Measurements from ENCODE around the gene CLCNKB. TPM values are rescaled to one million over a fixed set of nuclear protein-coding genes. Genes with fewer than 3 reads are reported as not detected.

The CLCNKB gene
- total and polyA plus RNA-seq, 2 experiments from 2014 or later: 1.3 to 1.9 TPM

DNA sequence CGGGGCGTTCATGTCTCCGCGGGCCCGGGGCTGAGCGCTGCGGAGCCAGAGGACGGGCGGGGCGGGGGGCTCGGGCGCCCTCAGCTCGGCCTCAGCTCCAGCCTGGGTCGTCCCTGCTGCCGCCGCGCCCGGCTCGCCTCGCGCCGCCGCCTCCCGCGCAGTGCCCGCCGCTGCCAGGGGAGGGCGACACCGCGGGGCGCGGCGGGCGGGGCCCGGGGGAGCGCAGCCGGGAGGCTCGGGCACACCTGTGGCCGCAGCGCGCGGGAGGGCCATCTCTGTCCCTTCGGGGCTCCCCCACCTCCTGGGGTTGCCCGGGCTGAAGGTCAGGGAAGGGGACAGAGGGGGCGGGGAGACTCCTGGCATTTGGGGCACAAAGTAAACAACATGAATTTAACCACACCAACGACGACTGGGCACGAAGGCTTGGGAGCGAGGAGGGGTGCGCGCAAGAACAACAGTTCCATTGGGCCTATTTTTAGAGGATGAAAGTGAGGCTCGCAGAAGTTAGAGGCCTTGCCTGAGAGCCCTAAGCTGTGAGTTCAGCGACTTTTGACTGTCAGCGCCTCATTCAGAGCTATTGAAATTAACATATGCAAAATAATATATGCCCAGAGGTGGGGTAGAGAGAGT, 30.0 kb downstream of the CLCNKB start, which contains the start of gene FAM131C:
Gene FAM131C, minus strand, starts transcription at position 162 of the 630 bp plus-strand sequence. CDS start 209 bp downstream, outside the sequence.
- Mint-ChIP-seq H3K4me1 (peaks cover 9% of the 10 kb centered on the region), H3K36me3 (ENCODE audit: low read depth) (no peaks in the 10 kb centered on the region), H3K27me3 (ENCODE audit: insufficient read depth, low read depth, poor library complexity) (peaks cover 36% of the 10 kb centered on the region), H3K4me3 (peak within 1 kb of the TSS; percentile 78), H3K9me3 (no peaks in the 10 kb centered on the region; the same call in 2 of the 3 replicates), H3K27ac (no peak within 1 kb of the TSS)
- ATAC-seq (peak; percentile 71), DNase-seq (ENCODE audit: low spot score) (peak; percentile 65)
- Histone ChIP-seq H3K27me3 (ENCODE audit: insufficient read depth) (peaks cover 45% of the 10 kb centered on the region), H3K4me2 (peak within 1 kb of the TSS; percentile 88), H3K79me2 (replicated peaks; ENCODE audit: insufficient read depth) (no peaks in the 10 kb centered on the region), H3K9me2 (ENCODE audit: insufficient read depth) (no peaks in the 10 kb centered on the region), H3K4me3 (peak within 1 kb of the TSS; percentile 59), H2AFZ (peak within 1 kb of the TSS; percentile 95), H3K36me3 (ENCODE audit: insufficient read depth) (no peaks in the 10 kb centered on the region), H4K20me1 (replicated peaks; ENCODE audit: insufficient read depth) (0 out of 2 replicates have a peak, but pooled peaks cover 3% of the 10 kb centered on the region), H3K27ac (ENCODE audit: low read depth) (no peak within 1 kb of the TSS), H3K4me1 (ENCODE audit: insufficient read depth) (peaks cover 6% of the 10 kb centered on the region; the same call in 1 of the 2 replicates), H3F3A (replicated peaks; ENCODE audit: low read depth) (no peaks in the 10 kb centered on the region)
- TF ChIP-seq ZNF114 (CRISPR knock-in tag; IDR thresholded peaks at IDR 0.05): no peak
- TF ChIP-seq ZNF331 (CRISPR knock-in tag; IDR thresholded peaks at IDR 0.05; ENCODE audit: low read depth): no peak
- TF ChIP-seq CREB1 (CRISPR knock-in tag; IDR thresholded peaks at IDR 0.05; ENCODE audit: low read depth): no peak
- TF ChIP-seq, protein P1, sequence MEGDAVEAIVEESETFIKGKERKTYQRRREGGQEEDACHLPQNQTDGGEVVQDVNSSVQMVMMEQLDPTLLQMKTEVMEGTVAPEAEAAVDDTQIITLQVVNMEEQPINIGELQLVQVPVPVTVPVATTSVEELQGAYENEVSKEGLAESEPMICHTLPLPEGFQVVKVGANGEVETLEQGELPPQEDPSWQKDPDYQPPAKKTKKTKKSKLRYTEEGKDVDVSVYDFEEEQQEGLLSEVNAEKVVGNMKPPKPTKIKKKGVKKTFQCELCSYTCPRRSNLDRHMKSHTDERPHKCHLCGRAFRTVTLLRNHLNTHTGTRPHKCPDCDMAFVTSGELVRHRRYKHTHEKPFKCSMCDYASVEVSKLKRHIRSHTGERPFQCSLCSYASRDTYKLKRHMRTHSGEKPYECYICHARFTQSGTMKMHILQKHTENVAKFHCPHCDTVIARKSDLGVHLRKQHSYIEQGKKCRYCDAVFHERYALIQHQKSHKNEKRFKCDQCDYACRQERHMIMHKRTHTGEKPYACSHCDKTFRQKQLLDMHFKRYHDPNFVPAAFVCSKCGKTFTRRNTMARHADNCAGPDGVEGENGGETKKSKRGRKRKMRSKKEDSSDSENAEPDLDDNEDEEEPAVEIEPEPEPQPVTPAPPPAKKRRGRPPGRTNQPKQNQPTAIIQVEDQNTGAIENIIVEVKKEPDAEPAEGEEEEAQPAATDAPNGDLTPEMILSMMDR (conservative IDR thresholded peaks at IDR 0.05; ENCODE audit: low read depth in 2 of 2): peak; percentile 30 to 55

GRCh38 chr1:16074217-16074616, 30.6 kb downstream of the CLCNKB start:
- Mint-ChIP-seq H3K27me3 (ENCODE audit: insufficient read depth, low read depth, poor library complexity) (peaks cover 36% of the 10 kb centered on the region), H3K27ac (no peak overlapping the region), H3K36me3 (ENCODE audit: low read depth) (no peaks in the 10 kb centered on the region), H3K4me1 (peaks cover 12% of the 10 kb centered on the region), H3K9me3 (no peaks in the 10 kb centered on the region; the same call in 2 of the 3 replicates), H3K4me3 (peak overlapping the region; percentile 78)
- H3K27me3 ChIP-seq (ENCODE audit: insufficient read depth): peaks cover 45% of the 10 kb centered on the region
- H2AFZ ChIP-seq: no peak overlapping the region; the same call in 1 of the 2 replicates
- no peaks in the 10 kb centered on the region for H3K79me2 ChIP-seq (replicated peaks; ENCODE audit: insufficient read depth)
- no peak overlapping the region for H3K27ac ChIP-seq (ENCODE audit: low read depth)
- H3K4me3 ChIP-seq: peak overlapping the region; percentile 59
- 0 out of 2 replicates have a peak, but pooled peaks cover 3% of the 10 kb centered on the region for H4K20me1 ChIP-seq (replicated peaks; ENCODE audit: insufficient read depth)
- H3K36me3 ChIP-seq (ENCODE audit: insufficient read depth): no peaks in the 10 kb centered on the region
- peaks cover 6% of the 10 kb centered on the region; the same call in 1 of the 2 replicates for H3K4me1 ChIP-seq (ENCODE audit: insufficient read depth)
- H3K4me2 ChIP-seq: peak overlapping the region; percentile 88
- H3K9me2 ChIP-seq (ENCODE audit: insufficient read depth): no peaks in the 10 kb centered on the region
- ATAC-seq (no peak), DNase-seq (ENCODE audit: low spot score) (no peak)
- H3F3A ChIP-seq (replicated peaks; ENCODE audit: low read depth): no peaks in the 10 kb centered on the region
- TF ChIP-seq CREB1 (CRISPR knock-in tag; IDR thresholded peaks at IDR 0.05; ENCODE audit: low read depth) (no peak), ZNF114 (CRISPR knock-in tag; IDR thresholded peaks at IDR 0.05) (no peak), NANOG (IDR thresholded peaks at IDR 0.05; ENCODE audit: borderline replicate concordance) (no peak), ZNF331 (CRISPR knock-in tag; IDR thresholded peaks at IDR 0.05; ENCODE audit: low read depth) (no peak), POLR2AphosphoS5 (IDR thresholded peaks at IDR 0.05; ENCODE audit: low read depth) (no peak), STAT1 (IDR thresholded peaks at IDR 0.05; ENCODE audit: unreplicated experiment) (no peak)
- TF ChIP-seq, protein P2, sequence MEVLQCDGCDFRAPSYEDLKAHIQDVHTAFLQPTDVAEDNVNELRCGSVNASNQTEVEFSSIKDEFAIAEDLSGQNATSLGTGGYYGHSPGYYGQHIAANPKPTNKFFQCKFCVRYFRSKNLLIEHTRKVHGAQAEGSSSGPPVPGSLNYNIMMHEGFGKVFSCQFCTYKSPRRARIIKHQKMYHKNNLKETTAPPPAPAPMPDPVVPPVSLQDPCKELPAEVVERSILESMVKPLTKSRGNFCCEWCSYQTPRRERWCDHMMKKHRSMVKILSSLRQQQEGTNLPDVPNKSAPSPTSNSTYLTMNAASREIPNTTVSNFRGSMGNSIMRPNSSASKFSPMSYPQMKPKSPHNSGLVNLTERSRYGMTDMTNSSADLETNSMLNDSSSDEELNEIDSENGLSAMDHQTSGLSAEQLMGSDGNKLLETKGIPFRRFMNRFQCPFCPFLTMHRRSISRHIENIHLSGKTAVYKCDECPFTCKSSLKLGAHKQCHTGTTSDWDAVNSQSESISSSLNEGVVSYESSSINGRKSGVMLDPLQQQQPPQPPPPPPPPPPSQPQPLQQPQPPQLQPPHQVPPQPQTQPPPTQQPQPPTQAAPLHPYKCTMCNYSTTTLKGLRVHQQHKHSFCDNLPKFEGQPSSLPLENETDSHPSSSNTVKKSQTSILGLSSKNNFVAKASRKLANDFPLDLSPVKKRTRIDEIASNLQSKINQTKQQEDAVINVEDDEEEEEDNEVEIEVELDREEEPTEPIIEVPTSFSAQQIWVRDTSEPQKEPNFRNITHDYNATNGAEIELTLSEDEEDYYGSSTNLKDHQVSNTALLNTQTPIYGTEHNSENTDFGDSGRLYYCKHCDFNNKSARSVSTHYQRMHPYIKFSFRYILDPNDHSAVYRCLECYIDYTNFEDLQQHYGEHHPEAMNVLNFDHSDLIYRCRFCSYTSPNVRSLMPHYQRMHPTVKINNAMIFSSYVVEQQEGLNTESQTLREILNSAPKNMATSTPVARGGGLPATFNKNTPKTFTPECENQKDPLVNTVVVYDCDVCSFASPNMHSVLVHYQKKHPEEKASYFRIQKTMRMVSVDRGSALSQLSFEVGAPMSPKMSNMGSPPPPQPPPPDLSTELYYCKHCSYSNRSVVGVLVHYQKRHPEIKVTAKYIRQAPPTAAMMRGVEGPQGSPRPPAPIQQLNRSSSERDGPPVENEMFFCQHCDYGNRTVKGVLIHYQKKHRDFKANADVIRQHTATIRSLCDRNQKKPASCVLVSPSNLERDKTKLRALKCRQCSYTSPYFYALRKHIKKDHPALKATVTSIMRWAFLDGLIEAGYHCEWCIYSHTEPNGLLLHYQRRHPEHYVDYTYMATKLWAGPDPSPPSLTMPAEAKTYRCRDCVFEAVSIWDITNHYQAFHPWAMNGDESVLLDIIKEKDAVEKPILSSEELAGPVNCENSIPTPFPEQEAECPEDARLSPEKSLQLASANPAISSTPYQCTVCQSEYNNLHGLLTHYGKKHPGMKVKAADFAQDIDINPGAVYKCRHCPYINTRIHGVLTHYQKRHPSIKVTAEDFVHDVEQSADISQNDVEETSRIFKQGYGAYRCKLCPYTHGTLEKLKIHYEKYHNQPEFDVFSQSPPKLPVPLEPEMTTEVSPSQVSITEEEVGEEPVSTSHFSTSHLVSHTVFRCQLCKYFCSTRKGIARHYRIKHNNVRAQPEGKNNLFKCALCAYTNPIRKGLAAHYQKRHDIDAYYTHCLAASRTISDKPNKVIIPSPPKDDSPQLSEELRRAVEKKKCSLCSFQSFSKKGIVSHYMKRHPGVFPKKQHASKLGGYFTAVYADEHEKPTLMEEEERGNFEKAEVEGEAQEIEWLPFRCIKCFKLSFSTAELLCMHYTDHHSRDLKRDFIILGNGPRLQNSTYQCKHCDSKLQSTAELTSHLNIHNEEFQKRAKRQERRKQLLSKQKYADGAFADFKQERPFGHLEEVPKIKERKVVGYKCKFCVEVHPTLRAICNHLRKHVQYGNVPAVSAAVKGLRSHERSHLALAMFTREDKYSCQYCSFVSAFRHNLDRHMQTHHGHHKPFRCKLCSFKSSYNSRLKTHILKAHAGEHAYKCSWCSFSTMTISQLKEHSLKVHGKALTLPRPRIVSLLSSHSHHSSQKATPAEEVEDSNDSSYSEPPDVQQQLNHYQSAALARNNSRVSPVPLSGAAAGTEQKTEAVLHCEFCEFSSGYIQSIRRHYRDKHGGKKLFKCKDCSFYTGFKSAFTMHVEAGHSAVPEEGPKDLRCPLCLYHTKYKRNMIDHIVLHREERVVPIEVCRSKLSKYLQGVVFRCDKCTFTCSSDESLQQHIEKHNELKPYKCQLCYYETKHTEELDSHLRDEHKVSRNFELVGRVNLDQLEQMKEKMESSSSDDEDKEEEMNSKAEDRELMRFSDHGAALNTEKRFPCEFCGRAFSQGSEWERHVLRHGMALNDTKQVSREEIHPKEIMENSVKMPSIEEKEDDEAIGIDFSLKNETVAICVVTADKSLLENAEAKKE (CRISPR knock-in tag; IDR thresholded peaks at IDR 0.05): no peak
- TF ChIP-seq, protein P3, sequence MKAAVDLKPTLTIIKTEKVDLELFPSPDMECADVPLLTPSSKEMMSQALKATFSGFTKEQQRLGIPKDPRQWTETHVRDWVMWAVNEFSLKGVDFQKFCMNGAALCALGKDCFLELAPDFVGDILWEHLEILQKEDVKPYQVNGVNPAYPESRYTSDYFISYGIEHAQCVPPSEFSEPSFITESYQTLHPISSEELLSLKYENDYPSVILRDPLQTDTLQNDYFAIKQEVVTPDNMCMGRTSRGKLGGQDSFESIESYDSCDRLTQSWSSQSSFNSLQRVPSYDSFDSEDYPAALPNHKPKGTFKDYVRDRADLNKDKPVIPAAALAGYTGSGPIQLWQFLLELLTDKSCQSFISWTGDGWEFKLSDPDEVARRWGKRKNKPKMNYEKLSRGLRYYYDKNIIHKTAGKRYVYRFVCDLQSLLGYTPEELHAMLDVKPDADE (IDR thresholded peaks at IDR 0.05): no peak
